Stimulated activated CD4-positive, alpha-beta T cell treated with anti-CD3 and anti-CD28 coated beads, Interleukin-12 subunit alpha, Interleukin-12 subunit beta, amount 100 ng/mL, for 24 hours (primary cell): ENCODE data around the gene RPS24.
"Not testable (repeated sequence)": the region's sequence is repeated elsewhere in the genome, so short reads cannot be mapped to it uniquely, and the experiment has no call there.

Experiments
- DNase-seq, 2 experiments: peaks; one replicate each; pipeline ENCODE4 v3.0.0-alpha.2; 2020; ENCODE audit warnings: low read depth in 2 of 2

The RPS24 gene

GRCh38 chr10:78033637-78034470 is at the start of gene RPS24:
Gene RPS24, plus strand, starts transcription at chr10:78033863. Its CDS starts 39 bp downstream, at chr10:78033902.
- DNase-seq: peak; percentile 90 to 91

- no peak for DNase-seq
Observed at GRCh38 chr10:77984986-77985385, 48.7 kb upstream of the RPS24 start.

- no peak for DNase-seq
Observed at GRCh38 chr10:77987671-77988255, 45.9 kb upstream of the RPS24 start.

DNA sequence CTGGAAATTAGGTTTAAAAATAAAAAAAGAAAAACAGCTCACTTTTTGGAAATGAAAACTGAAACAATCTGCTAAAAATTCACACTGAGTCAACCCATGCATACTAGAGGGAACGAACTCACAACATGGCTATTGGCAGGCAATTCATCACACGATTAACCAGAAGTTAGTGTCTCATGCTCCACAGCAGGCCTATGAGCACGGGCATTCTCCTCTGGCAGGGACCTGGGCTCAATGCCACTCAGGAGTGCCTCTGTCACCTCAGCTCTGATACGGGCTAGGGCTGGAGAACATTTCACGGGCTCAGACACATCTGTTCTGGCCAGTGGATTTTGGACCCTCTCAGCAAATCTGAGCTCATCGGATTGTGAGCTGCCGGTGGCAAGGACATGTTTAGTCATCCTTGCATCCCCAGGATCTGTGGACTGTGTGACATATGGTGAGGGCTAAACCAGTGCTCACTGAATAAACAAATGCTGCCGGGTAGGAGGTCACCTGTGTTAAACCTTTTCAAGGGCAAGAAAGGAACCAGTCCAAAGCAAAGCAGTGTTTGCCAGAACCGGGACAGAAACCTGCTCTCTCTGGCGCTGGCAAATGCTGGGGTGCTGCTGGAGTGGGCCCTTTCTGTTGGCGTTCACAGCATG is 44.5 kb upstream of the RPS24 start:
- DNase-seq: no peak

DNA sequence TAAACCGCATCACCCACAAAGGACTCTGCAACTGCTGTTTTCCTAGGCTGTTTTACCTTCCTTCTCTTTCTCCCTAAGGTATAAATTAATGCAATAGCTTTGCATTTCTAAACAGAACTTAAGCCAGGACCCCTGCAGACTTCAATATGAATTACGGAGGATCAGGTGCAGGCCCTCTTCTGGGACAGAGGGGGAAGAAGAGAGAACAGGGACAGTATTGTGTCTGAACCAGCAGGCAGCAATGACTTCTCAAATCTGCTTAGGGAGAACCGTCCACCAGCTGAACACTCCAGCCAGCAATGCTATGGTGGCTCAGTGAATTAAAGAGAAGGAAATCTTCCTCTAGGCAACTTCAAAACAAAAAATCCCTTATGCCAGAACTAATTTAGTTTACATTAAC is 40.0 kb upstream of the RPS24 start:
- no peak for DNase-seq

- not testable (repeated sequence) for DNase-seq
Observed at GRCh38 chr10:77998780-77999179, 34.9 kb upstream of the RPS24 start.

DNA sequence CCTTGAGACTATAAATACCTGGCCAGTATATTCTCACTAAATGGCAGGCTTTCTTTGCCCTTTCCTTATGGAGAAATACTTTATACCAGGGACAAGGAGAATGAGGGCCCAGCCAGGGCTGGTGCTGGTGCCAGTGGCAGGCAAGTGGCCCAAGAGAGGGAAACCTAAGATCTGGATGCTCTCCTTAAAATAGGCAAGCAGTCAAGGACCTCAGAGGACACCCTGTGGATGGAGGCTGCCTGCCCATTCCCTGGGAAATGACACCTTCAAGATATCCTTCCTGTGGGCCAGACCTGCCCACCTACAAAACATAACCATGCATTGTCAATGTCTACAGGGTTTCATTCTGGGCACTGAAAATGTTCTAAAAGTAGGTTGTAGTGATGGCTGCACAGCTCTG is 33.5 kb upstream of the RPS24 start:
- DNase-seq: no peak

GRCh38 chr10:78000956-78001472 is 32.6 kb upstream of the RPS24 start:
- DNase-seq: no peak

- no peak for DNase-seq
Observed at GRCh38 chr10:78002541-78003288, 30.9 kb upstream of the RPS24 start.

- DNase-seq: no peak
Observed at GRCh38 chr10:78004215-78005026, 29.2 kb upstream of the RPS24 start.

- DNase-seq: no peak
Observed at GRCh38 chr10:78007172-78007571, 26.5 kb upstream of the RPS24 start.

- DNase-seq: no peak
Observed at GRCh38 chr10:78009662-78010061, 24.0 kb upstream of the RPS24 start.

DNA sequence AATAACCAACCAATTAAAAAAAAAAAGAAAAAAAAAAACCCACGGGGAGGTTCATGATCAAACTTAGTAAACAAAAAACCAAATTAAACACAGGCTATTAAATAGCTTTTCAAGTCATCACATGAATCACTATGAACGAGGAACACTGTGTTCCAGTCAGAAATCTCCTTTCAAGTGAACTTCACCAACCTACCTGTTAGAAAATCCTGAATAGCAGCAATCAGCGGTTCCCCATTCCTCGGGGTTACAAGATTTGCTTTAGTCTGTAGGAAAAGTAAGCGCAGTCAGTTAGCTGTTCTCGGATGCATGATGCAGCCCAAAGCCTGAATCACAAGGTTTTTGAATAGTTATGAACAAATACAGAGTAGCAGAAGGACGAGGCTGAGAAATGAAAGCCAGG is 23.4 kb upstream of the RPS24 start:
- no peak for DNase-seq

DNA sequence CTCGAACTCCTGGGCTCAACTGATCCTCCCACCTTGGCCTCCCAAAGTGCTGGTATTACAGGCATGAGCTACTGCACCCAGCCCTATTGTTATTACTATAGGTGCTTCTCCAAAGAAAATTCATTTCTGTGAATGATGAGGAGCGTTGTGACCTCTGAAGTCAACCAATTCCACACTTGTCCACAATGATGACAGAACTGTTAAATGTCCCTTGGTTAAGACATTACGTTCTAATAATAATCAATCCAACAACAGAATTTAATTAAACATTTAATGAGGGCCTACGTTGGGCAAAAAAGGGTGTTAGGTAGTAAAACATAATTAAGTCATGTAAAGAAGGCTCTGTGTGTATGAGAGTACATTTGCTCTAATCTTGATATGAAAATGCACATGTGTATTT is 22.6 kb upstream of the RPS24 start:
- no peak for DNase-seq

GRCh38 chr10:78013564-78013963 is 20.1 kb upstream of the RPS24 start:
- no peak for DNase-seq

- no peak for DNase-seq
Observed at GRCh38 chr10:78015546-78015945, 18.1 kb upstream of the RPS24 start.

DNA sequence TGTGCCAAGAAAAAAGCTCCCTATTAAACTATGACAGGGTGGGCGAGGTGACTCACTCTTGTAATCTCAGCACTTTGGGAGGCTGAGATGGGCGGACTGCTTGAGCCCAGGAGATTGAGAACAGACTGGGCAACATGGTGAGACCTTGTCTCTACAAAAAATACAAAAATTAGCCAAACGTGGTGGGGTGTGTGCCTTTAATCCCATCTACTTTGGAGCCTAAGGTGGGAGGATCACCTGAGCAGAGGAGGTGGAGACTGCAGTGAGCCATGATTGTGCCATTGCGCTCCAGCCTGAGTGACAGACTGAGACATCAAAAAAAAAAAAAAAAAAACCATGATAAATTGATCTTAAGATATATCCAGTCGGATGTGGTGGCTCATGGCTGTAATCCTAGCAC is 15.8 kb upstream of the RPS24 start:
- DNase-seq: no peak

DNA sequence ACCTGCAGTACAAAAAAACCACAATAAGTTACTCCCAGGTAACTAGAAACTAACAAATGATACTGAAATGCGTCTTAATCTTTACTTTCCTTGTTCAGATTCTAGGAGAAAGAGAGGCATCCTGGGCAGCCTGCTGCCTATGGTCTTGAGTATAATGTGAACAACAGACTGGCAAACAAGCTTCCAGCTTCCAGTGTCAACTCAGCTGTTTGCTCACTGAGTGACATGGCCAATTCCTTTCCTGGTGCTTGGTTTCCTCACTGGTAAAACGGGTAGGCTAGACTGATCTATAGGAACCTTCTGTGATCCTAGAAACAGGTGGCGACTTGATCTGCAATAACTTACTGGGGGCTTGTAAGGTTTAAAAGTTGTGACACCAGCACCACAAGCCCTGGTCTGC is 14.4 kb upstream of the RPS24 start:
- DNase-seq: no peak

DNA sequence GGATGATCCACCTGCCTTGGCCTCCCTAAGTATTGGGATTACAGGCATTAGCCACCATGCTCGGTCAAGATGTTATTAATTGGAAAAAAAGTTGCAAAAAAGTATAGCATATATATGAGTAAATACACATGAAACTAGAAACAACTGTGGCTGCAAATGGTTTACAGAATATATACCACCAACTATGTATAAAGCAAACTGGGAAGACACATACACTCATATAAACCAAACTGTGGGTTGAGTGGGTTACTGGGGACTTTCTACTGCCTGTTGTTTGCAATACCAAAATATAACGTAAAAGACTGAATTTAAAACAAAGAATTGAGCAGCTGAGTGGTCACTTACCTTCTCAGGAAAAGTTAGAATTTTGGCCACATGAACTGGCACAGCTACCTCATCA is 12.5 kb upstream of the RPS24 start:
- DNase-seq: no peak

GRCh38 chr10:78023741-78024140 is 9.9 kb upstream of the RPS24 start:
- DNase-seq: no peak

DNA sequence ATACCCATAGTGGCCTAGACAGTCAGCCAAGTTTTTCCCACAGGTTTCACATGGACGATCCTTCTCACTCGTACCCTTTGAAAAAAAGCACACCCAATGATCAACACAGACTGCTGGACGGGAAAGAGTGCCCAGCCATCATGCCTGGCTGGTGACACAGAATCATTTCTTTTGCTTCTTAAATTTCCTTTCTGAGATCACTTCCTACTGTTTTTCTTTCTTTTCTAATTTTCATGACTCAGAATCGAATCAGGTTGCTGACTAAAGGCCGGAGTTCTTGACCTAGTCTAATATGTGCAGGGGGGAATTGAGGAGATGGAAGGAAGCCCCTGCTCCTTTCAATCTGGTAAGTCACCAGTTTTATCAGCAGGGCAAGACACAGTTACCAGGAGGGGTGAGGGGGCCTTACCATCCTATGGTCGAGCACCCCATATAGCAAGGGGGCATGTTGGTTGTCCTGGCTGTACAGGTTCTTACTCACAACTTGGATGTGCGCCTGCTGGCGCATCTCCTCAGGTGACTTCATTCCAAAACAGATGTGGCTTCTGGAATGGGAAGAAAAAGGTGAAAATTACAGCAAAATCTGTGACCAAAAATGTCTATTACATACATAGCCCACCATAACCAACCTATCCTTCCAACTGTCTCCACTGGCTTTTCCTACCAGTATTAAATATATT is 7.8 kb upstream of the RPS24 start:
- no peak for DNase-seq
